ENCODE results near the gene EPB41. TPM values are rescaled to one million over a fixed set of nuclear protein-coding genes. Genes with fewer than 3 reads are reported as not detected.

The EPB41 gene
- total RNA-seq, 1 experiment from 2014 or later, result 41.7 TPM

- H3K4me3 ChIP-seq (replicated peaks in 1 of 2; ENCODE audit: low read depth in 1 of 2, low read length in 2 of 2), result no peak overlapping the region
- H3K79me2 ChIP-seq (ENCODE audit: insufficient read depth, low read length), result peaks cover 5% of the 10 kb centered on the region; the same call in 1 of the 2 replicates
- no peaks in the 10 kb centered on the region for H3K36me3 ChIP-seq (ENCODE audit: control insufficient read depth in 1 of 2, insufficient read depth in 2 of 2, low read length in 2 of 2)
- no peak overlapping the region for H3K9ac ChIP-seq (ENCODE audit: low read length)
- no peaks in the 10 kb centered on the region for H3K9me3 ChIP-seq (ENCODE audit: control insufficient read depth in 1 of 2, insufficient read depth in 1 of 2, low read depth in 1 of 2, low read length in 2 of 2)
- no peaks in the 10 kb centered on the region for H4K20me1 ChIP-seq (ENCODE audit: insufficient read depth)
- H3K4me2 ChIP-seq (ENCODE audit: low read length), result no peak overlapping the region
- DNase-seq (ENCODE audit: low read depth, low spot score) (no peak), ATAC-seq (no peak)
- peaks cover 8 to 27% of the 10 kb centered on the region in 2 experiments for H3K4me1 ChIP-seq (ENCODE audit: control insufficient read depth in 1 of 2, insufficient read depth in 2 of 2, low read length in 2 of 2)
- ChIA-PET RAD21 (ENCODE audit: low non-redundant PET in 1 of 2, low total read pairs in 2 of 2, uncharacterized antibody in 2 of 2, unreplicated experiment in 2 of 2) (no interaction called here), POLR2A (no interaction called here), CTCF (interaction anchor here (1.1 to 1.3 kb wide), 2 partner anchors 10 to 143 kb away, joined by 3 read pairs; no protein-coding TSS in a partner anchor)
- H3K9me2 ChIP-seq (ENCODE audit: insufficient read depth), result no peaks in the 10 kb centered on the region
- no peak for TF ChIP-seq CBX3 (IDR thresholded peaks at IDR 0.05; ENCODE audit: low read depth)
- no peak for TF ChIP-seq RAD21 (IDR thresholded peaks at IDR 0.05; ENCODE audit: low read depth)
- no peak for TF ChIP-seq EZH2 (IDR thresholded peaks at IDR 0.05)
- no peak for TF ChIP-seq CTCF (IDR thresholded peaks at IDR 0.05 in 2 of 3, conservative IDR thresholded peaks at IDR 0.05 in 1 of 3; ENCODE audit: borderline replicate concordance in 1 of 3, insufficient read depth in 1 of 3, low read depth in 2 of 3, low read length in 2 of 3)
- TF ChIP-seq JUND (IDR thresholded peaks at IDR 0.05), result no peak
- no peak for TF ChIP-seq ATF3 (IDR thresholded peaks at IDR 0.05)
- TF ChIP-seq SRF (IDR thresholded peaks at IDR 0.05; ENCODE audit: low read depth), result no peak
- TF ChIP-seq REST (IDR thresholded peaks at IDR 0.05; ENCODE audit: low read depth), result no peak
- no peak for TF ChIP-seq POLR2AphosphoS5 (IDR thresholded peaks at IDR 0.05; ENCODE audit: low read depth, low read length)
- H3K27ac ChIP-seq (ENCODE audit: low read depth, low read length), result no peak overlapping the region
- H3K27me3 ChIP-seq (ENCODE audit: insufficient read depth, low read length), result no peaks in the 10 kb centered on the region
- no peak overlapping the region for H2AFZ ChIP-seq (ENCODE audit: low read depth, low read length, poor library complexity, severe bottlenecking)
- TSS peak; percentile 4 for BruUV-seq (replicated peaks)
- intact Hi-C loops (cut with micrococcal nuclease), result no loop called here
These were observed 23.9 kb upstream of the EPB41 start for GRCh38 chr1:28890435-28890834.
